HCT116 (cell line): Measurements from ENCODE around the gene PTPN1.

ENCODE experiments used
- CEBPB ChIP-seq: IDR thresholded peaks from 2 replicates; pipeline ENCODE4 v1.6.1; 2012; ENCODE audit warnings: low read depth
- EGR1 ChIP-seq: IDR thresholded peaks from 2 replicates; pipeline ENCODE4 v1.6.1; 2012; ENCODE audit warnings: low read depth
- EZH2 ChIP-seq: fragments of 200-600 bp; sonication (generic); IDR thresholded peaks from 2 replicates; pipeline ENCODE4 v1.6.1; 2017; ENCODE audit warnings: antibody characterized with exemption, mixed run types
- EZH2phosphoT487 ChIP-seq: fragments of 200-600 bp; IDR thresholded peaks from 2 replicates; pipeline ENCODE4 v1.6.1; 2018; ENCODE audit warnings: antibody characterized with exemption, borderline replicate concordance
- POLR2A ChIP-seq: IDR thresholded peaks from 2 replicates; pipeline ENCODE4 v1.7.0; 2011; ENCODE audit warnings: borderline replicate concordance; ENCODE audit not compliant: insufficient read depth, insufficient read length; ENCODE audit errors: extremely low read depth
- RAD21 ChIP-seq: IDR thresholded peaks from 2 replicates; pipeline ENCODE4 v1.6.1; 2012; ENCODE audit warnings: low read depth, mild to moderate bottlenecking
- REST ChIP-seq: IDR thresholded peaks from 2 replicates; pipeline ENCODE4 v1.6.1; 2012; ENCODE audit warnings: low read depth
- SRF ChIP-seq: IDR thresholded peaks from 2 replicates; pipeline ENCODE4 v1.6.1; 2012; ENCODE audit warnings: low read depth
- ZBTB33 ChIP-seq: IDR thresholded peaks from 2 replicates; pipeline ENCODE4 v1.6.1; 2011; ENCODE audit warnings: mild to moderate bottlenecking, low read length, moderate library complexity; ENCODE audit not compliant: insufficient replicate concordance; ENCODE audit errors: extremely low read depth
- TF ChIP-seq, protein P1 (sequence below), 3 experiments: fragments of 200-600 bp in 1 of 3; sonication (generic) in 1 of 3; IDR thresholded peaks in 2 of 3; conservative IDR thresholded peaks in 1 of 3; 2 replicates each; pipeline ENCODE4 v1.5.1; 2012 to 2017; ENCODE audit warnings: low read depth in 2 of 3, low read length in 2 of 3, antibody characterized with exemption in 1 of 3, borderline replicate concordance in 1 of 3, control low read depth in 1 of 3, mild to moderate bottlenecking in 1 of 3, mixed read lengths in 1 of 3, mixed run types in 1 of 3, moderate library complexity in 1 of 3; ENCODE audit not compliant: insufficient read depth in 1 of 3

DNA sequence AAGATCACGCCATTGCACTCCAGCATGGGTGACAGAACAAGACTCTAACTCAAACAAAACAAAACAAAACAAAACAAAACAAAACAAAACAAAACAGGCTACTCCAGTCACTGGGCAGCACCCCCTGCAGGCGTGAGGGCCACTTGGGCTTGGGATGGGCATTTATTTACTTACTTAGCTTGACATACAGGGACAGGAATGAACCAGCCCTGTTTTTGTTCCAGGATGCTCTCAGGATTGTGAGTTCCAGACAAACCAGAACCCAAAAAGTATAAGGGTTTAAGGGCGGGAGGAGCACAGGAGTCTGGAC, 4.0 kb upstream of the PTPN1 start:
- TF ChIP-seq REST: no peak
- no peak for TF ChIP-seq CEBPB
- TF ChIP-seq, protein P1, sequence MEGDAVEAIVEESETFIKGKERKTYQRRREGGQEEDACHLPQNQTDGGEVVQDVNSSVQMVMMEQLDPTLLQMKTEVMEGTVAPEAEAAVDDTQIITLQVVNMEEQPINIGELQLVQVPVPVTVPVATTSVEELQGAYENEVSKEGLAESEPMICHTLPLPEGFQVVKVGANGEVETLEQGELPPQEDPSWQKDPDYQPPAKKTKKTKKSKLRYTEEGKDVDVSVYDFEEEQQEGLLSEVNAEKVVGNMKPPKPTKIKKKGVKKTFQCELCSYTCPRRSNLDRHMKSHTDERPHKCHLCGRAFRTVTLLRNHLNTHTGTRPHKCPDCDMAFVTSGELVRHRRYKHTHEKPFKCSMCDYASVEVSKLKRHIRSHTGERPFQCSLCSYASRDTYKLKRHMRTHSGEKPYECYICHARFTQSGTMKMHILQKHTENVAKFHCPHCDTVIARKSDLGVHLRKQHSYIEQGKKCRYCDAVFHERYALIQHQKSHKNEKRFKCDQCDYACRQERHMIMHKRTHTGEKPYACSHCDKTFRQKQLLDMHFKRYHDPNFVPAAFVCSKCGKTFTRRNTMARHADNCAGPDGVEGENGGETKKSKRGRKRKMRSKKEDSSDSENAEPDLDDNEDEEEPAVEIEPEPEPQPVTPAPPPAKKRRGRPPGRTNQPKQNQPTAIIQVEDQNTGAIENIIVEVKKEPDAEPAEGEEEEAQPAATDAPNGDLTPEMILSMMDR (IDR thresholded peaks at IDR 0.05 in 2 of 3, conservative IDR thresholded peaks at IDR 0.05 in 1 of 3; ENCODE audit: borderline replicate concordance in 1 of 3, insufficient read depth in 1 of 3, low read depth in 2 of 3, low read length in 2 of 3): peak in 2 of 3 experiments; percentile 47 to 50; a peak in 4 of 6 replicates
- no peak for TF ChIP-seq SRF
- TF ChIP-seq POLR2A: no peak
- no peak for TF ChIP-seq EZH2
- no peak for TF ChIP-seq ZBTB33
- TF ChIP-seq EZH2phosphoT487: no peak
- TF ChIP-seq EGR1: no peak
- no peak for TF ChIP-seq RAD21
